ENCODE data around the gene GALNT14. TPM values are rescaled to one million over a fixed set of nuclear protein-coding genes. Genes with fewer than 3 reads are reported as not detected.

The GALNT14 gene
- total and polyA plus RNA-seq, 2 of the 8 experiments (the other 6 are each of a cell fraction or from before 2014, with no cell fraction given) = 13.0 to 13.7 TPM

GRCh38 chr2:30932870-30933269, 205.4 kb downstream of the GALNT14 start:
- Histone ChIP-seq H3K4me3 (ENCODE audit: extremely low read depth in 1 of 4, insufficient read depth in 2 of 4, low read depth in 3 of 4, low read length in 4 of 4) (no peak overlapping the region), H3K4me1 (replicated peaks in 1 of 4; ENCODE audit: control insufficient read depth in 3 of 4, insufficient read depth in 4 of 4, low read length in 3 of 4) (peaks cover 4 to 11% (median 7%) of the 10 kb centered on the region in 4 experiments; a peak in 5 of 7 replicates), H3K4ac (replicated peaks; ENCODE audit: insufficient read length, low read depth, low read length) (no peak overlapping the region), H2BK120ac (replicated peaks; ENCODE audit: low read depth, low read length) (no peak overlapping the region), H2BK20ac (ENCODE audit: low read length) (no peak overlapping the region), H3K79me2 (ENCODE audit: control insufficient read depth in 1 of 2, insufficient read depth in 2 of 2, low read length in 2 of 2) (no peaks in the 10 kb centered on the region), H3K9me3 (ENCODE audit: insufficient read depth in 2 of 2, low read depth in 1 of 2, low read length in 1 of 2) (no peaks in the 10 kb centered on the region), H4K91ac (replicated peaks; ENCODE audit: insufficient read length, low read length) (no peak overlapping the region), H3K9ac (replicated peaks in 1 of 4; ENCODE audit: extremely low read depth in 1 of 4, low read depth in 3 of 4, low read length in 3 of 4) (no peak overlapping the region), H3K79me1 (ENCODE audit: low read depth, low read length) (no peaks in the 10 kb centered on the region), H4K5ac (ENCODE audit: insufficient read length, low read depth, low read length) (no peak overlapping the region), H3K27me3 (replicated peaks in 1 of 4; ENCODE audit: control insufficient read depth in 3 of 4, extremely low read depth in 1 of 4, insufficient read depth in 3 of 4, low read length in 3 of 4) (peaks cover 0 to 2% (median 0%) of the 10 kb centered on the region in 4 experiments; a peak in 1 of 7 replicates), H3K23ac (ENCODE audit: insufficient read length) (no peak overlapping the region), H2BK15ac (ENCODE audit: low read length) (no peak overlapping the region), H3K56ac (replicated peaks; ENCODE audit: insufficient read length, low read depth, low read length) (no peak overlapping the region), H2AFZ (ENCODE audit: low read length) (no peak overlapping the region), H3K27ac (ENCODE audit: low read depth, low read length) (no peak overlapping the region), H4K20me1 (replicated peaks in 1 of 2; ENCODE audit: control insufficient read depth in 1 of 2, insufficient read depth in 2 of 2, low read length in 2 of 2) (no peaks in the 10 kb centered on the region), H4K8ac (ENCODE audit: extremely low read depth, insufficient read depth, low read length) (no peak overlapping the region), H2BK5ac (ENCODE audit: low read depth, low read length) (no peak overlapping the region), H3K14ac (ENCODE audit: insufficient read length) (no peak overlapping the region), H3K18ac (ENCODE audit: extremely low read depth, low read length) (no peak overlapping the region), H3K23me2 (ENCODE audit: low read depth, low read length) (no peaks in the 10 kb centered on the region; the same call in 1 of the 2 replicates), H3K36me3 (ENCODE audit: control insufficient read depth in 2 of 4, insufficient read depth in 4 of 4, low read length in 3 of 4) (peaks cover 0 to 2% (median 0%) of the 10 kb centered on the region in 4 experiments; a peak in 1 of 8 replicates), H3K4me2 (ENCODE audit: insufficient read depth in 1 of 2, low read depth in 2 of 2, low read length in 2 of 2) (no peak overlapping the region), H2BK12ac (ENCODE audit: low read depth, low read length) (no peak overlapping the region), H2AK5ac (ENCODE audit: low read depth, low read length) (no peak overlapping the region)
- DNase-seq (ENCODE audit: low read depth in 1 of 2, low spot score in 2 of 2) (no peak), FAIRE-seq (no peak)
- WGBS, 2 experiments (ENCODE audit: extremely low coverage in 1 of 2, insufficient coverage in 1 of 2, insufficient read length in 1 of 2, insufficient replicate concordance in 2 of 2, low coverage in 1 of 2, low lambda C conversion rate in 2 of 2, missing lambda C conversion rate in 1 of 2) = 98% methylated on average over 3 of the region's 3 CpGs; no CpG with 5 or more reads in 1 of the 2 experiments
- CTCF ChIA-PET (ENCODE audit: partially characterized antibody) = interaction anchor here (0.6 to 1.4 kb wide), 4 partner anchors 23 to 400 kb away, joined by 3 read pairs; no protein-coding TSS in a partner anchor
- POLR2A ChIA-PET (ENCODE audit: partially characterized antibody) = no interaction called here
- TF ChIP-seq CTCF (IDR thresholded peaks at IDR 0.05; ENCODE audit: control extremely low read depth in 1 of 3, insufficient read depth in 1 of 3, low read depth in 1 of 3, low read length in 3 of 3) = no peak
- no peak for TF ChIP-seq TBP (IDR thresholded peaks at IDR 0.05; ENCODE audit: low read depth, low read length)
- no peak for TF ChIP-seq POLR2A (IDR thresholded peaks at IDR 0.05; ENCODE audit: control extremely low read depth in 1 of 2, low read depth in 2 of 2, low read length in 2 of 2)
- TF ChIP-seq GABPA (IDR thresholded peaks at IDR 0.05; ENCODE audit: borderline replicate concordance, insufficient read depth, low read length) = no peak
- no peak for TF ChIP-seq NRF1 (IDR thresholded peaks at IDR 0.05; ENCODE audit: low read depth, low read length)
- no peak for TF ChIP-seq EGR1 (IDR thresholded peaks at IDR 0.05; ENCODE audit: borderline replicate concordance, low read depth, low read length)
- no peak for TF ChIP-seq SAP30 (IDR thresholded peaks at IDR 0.05; ENCODE audit: insufficient read depth, insufficient replicate concordance, low read length)
- TF ChIP-seq CHD1 (IDR thresholded peaks at IDR 0.05; ENCODE audit: low read depth, low read length) = no peak
- TF ChIP-seq, protein P1, sequence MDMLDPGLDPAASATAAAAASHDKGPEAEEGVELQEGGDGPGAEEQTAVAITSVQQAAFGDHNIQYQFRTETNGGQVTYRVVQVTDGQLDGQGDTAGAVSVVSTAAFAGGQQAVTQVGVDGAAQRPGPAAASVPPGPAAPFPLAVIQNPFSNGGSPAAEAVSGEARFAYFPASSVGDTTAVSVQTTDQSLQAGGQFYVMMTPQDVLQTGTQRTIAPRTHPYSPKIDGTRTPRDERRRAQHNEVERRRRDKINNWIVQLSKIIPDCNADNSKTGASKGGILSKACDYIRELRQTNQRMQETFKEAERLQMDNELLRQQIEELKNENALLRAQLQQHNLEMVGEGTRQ (IDR thresholded peaks at IDR 0.05; ENCODE audit: low read length) = no peak

All from H1 (cell line).